Motor neuron (in vitro differentiated cells): ENCODE results near the gene KRTAP5-5. TPM values are rescaled to one million over a fixed set of nuclear protein-coding genes. Genes with fewer than 3 reads are reported as not detected.
"Not testable (repeated sequence)": the region's sequence is repeated elsewhere in the genome, so short reads cannot be mapped to it uniquely, and the experiment has no call there.

ENCODE experiments used
- ATAC-seq, 8 experiments: fragments of 200-7000 bp; cut with Tn5 transposase; replicated peaks in 6 of 8; 2 replicates each; pipeline ENCODE4 v1.8.0; 2021; ENCODE audit warnings: mild to moderate bottlenecking in 8 of 8, moderate library complexity in 8 of 8
- H3K27ac ChIP-seq, 2 donors: fragments of 250-450 bp; sonication (Bioruptor Pico); 2 replicates each; pipeline ENCODE4 v1.9.0; 2021; ENCODE audit warnings: antibody characterized with exemption in 2 of 2, mild to moderate bottlenecking in 2 of 2, moderate library complexity in 1 of 2
- H3K4me1 ChIP-seq, 2 donors: fragments of 250-450 bp; sonication (Bioruptor Pico); replicated peaks in 1 of 2; 2 replicates each; pipeline ENCODE4 v1.6.1; 2021; ENCODE audit warnings: antibody characterized with exemption in 2 of 2, mild to moderate bottlenecking in 2 of 2, moderate library complexity in 1 of 2
- H3K4me3 ChIP-seq, 5 donors: fragments of 250-450 bp; sonication (Bioruptor Pico); 2 replicates each; pipeline ENCODE4 v1.9.0; 2021; ENCODE audit warnings: antibody characterized with exemption in 5 of 5, mild to moderate bottlenecking in 5 of 5, moderate library complexity in 4 of 5
- WGBS, 10 experiments: fragments of 450-650 bp; shearing (Covaris generic); methylation state at CpG; one replicate each; pipeline ENCODE4 v1.0.0; 2022; 5-methylcytosine and 5-hydroxymethylcytosine counted together
- in situ Hi-C, 9 experiments: fragments of 400-800 bp; cut with MboI; loops; one replicate each; pipeline ENCODE4 v1.15.0; 2021; ENCODE audit warnings: low sequenced_read_pairs in 9 of 9, low pct_unique_long_range_greater_than_20kb in 2 of 9; ENCODE audit not compliant: unreplicated experiment in 9 of 9
- total RNA-seq, 8 experiments: library from RNA; unstranded; fragments of 300-600 nt; gene quantifications; 2 replicates each; pipeline versions ENCODE4 v1.2.3 to v1.2.4, GENCODE V29; 2022

KRTAP5-5 gene
- total RNA-seq: not detected

GRCh38 chr11:1629326-1630185 lies at the start of gene KRTAP5-5:
Gene KRTAP5-5 (plus strand): TSS chr11:1629775. CDS start chr11:1629841, 66 bp downstream.
- ATAC-seq: peak in 4 of 8 experiments; percentile 2 to 18 (median 8)
- in situ Hi-C loops: loop anchor here in 1 of 9 experiments (25.0 kb wide), 1 partner anchor 533 kb away; the partner anchor contains the start of genes INS and TH
- WGBS, 10 experiments: 48 to 72% (median 67%) methylated on average over 1 to 11 of the region's 26 CpGs; no CpG with 5 or more reads in 7 of the 10 experiments
- H3K27ac ChIP-seq: no peak within 1 kb of the TSS
- H3K4me1 ChIP-seq: peaks cover 0 to 6% of the 10 kb centered on the region in 2 donors
- no peak within 1 kb of the TSS for H3K4me3 ChIP-seq

GRCh38 chr11:1581976-1582375 lies 47.6 kb upstream of the KRTAP5-5 start:
- in situ Hi-C loops: no loop called here
- ATAC-seq: no peak

GRCh38 chr11:1582909-1583308 lies 46.7 kb upstream of the KRTAP5-5 start:
- H3K4me1 ChIP-seq, H3K27ac ChIP-seq, in situ Hi-C loops, H3K4me3 ChIP-seq, ATAC-seq: not testable (repeated sequence)
- WGBS, 10 experiments: 0 to 100% (median 82%) methylated on average over 1 to 2 of the region's 2 CpGs

More at GRCh38 chr11:1581976-1582375, 47.6 kb upstream of the KRTAP5-5 start:
- Histone ChIP-seq H3K4me1 (no peaks in the 10 kb centered on the region), H3K4me3 (no peak overlapping the region), H3K27ac (no peak overlapping the region)
- WGBS, 10 experiments: 0 to 92% (median 80%) methylated on average over 1 to 7 of the region's 9 CpGs; no CpG with 5 or more reads in 5 of the 10 experiments

GRCh38 chr11:1584661-1585370 lies 44.8 kb upstream of the KRTAP5-5 start, which contains the start of gene KRTAP5-1:
Gene KRTAP5-1 (minus strand): TSS chr11:1585283. CDS start chr11:1585249, 34 bp downstream.
- H3K4me1 ChIP-seq, ATAC-seq, H3K4me3 ChIP-seq, H3K27ac ChIP-seq, in situ Hi-C loops: not testable (repeated sequence)
- 60 to 90% (median 67%) methylated on average over 1 to 3 of the region's 9 CpGs; no CpG with 5 or more reads in 7 of the 10 experiments for WGBS, 10 experiments

GRCh38 chr11:1586699-1587098 lies 42.9 kb upstream of the KRTAP5-5 start:
- peak in 1 of 8 experiments; percentile 20 for ATAC-seq
- Histone ChIP-seq H3K4me1 (no peaks in the 10 kb centered on the region), H3K4me3 (no peak overlapping the region), H3K27ac (no peak overlapping the region)
- WGBS, 10 experiments: 7 to 75% (median 46%) methylated on average over 2 of the region's 2 CpGs; no CpG with 5 or more reads in 5 of the 10 experiments
- in situ Hi-C loops: no loop called here

GRCh38 chr11:1589191-1589963 lies 40.2 kb upstream of the KRTAP5-5 start:
- 0 to 70% (median 50%) methylated on average over 1 to 6 of the region's 10 CpGs; no CpG with 5 or more reads in 2 of the 10 experiments for WGBS, 10 experiments
- H3K27ac ChIP-seq, H3K4me3 ChIP-seq, H3K4me1 ChIP-seq, in situ Hi-C loops: not testable (repeated sequence)
- peak in 3 of 8 experiments; percentile 53 to 98 (median 97) for ATAC-seq

GRCh38 chr11:1589996-1590395 lies 39.6 kb upstream of the KRTAP5-5 start:
- no peaks in the 10 kb centered on the region for H3K4me1 ChIP-seq
- WGBS, 10 experiments: 50 to 100% (median 94%) methylated on average over 2 to 5 of the region's 6 CpGs; no CpG with 5 or more reads in 6 of the 10 experiments
- in situ Hi-C loops: no loop called here
- H3K27ac ChIP-seq: no peak overlapping the region
- no peak overlapping the region for H3K4me3 ChIP-seq
- ATAC-seq: no peak

- Histone ChIP-seq H3K4me1 (no peaks in the 10 kb centered on the region), H3K27ac (no peak overlapping the region), H3K4me3 (no peak overlapping the region)
- in situ Hi-C loops: no loop called here
- 0 to 83% (median 74%) methylated on average over 1 to 9 of the region's 9 CpGs; no CpG with 5 or more reads in 1 of the 10 experiments for WGBS, 10 experiments
- peak in 1 of 8 experiments; percentile 23 for ATAC-seq
These were observed 36.9 kb upstream of the KRTAP5-5 start for GRCh38 chr11:1592628-1593027.

GRCh38 chr11:1595994-1596575 lies 33.5 kb upstream of the KRTAP5-5 start:
- in situ Hi-C loops, H3K4me1 ChIP-seq, H3K4me3 ChIP-seq, H3K27ac ChIP-seq: not testable (repeated sequence)
- ATAC-seq: peak in 4 of 8 experiments; percentile 15 to 32 (median 23)
- WGBS, 10 experiments: 18 to 100% (median 51%) methylated on average over 1 to 7 of the region's 11 CpGs

- peak in 5 of 8 experiments; percentile 29 to 51 (median 35) for ATAC-seq
These were observed 32.9 kb upstream of the KRTAP5-5 start for GRCh38 chr11:1596576-1597121.

GRCh38 chr11:1597331-1597993 lies 32.1 kb upstream of the KRTAP5-5 start:
- no peak for ATAC-seq
- 82 to 100% (median 93%) methylated on average over 1 to 7 of the region's 10 CpGs; no CpG with 5 or more reads in 5 of the 10 experiments for WGBS, 10 experiments

More at GRCh38 chr11:1596576-1597121, 32.9 kb upstream of the KRTAP5-5 start:
- H3K4me3 ChIP-seq, H3K4me1 ChIP-seq, H3K27ac ChIP-seq, in situ Hi-C loops: not testable (repeated sequence)
- 20 to 80% (median 59%) methylated on average over 1 to 5 of the region's 19 CpGs; no CpG with 5 or more reads in 5 of the 10 experiments for WGBS, 10 experiments

More at GRCh38 chr11:1597331-1597993, 32.1 kb upstream of the KRTAP5-5 start:
- Histone ChIP-seq H3K4me3 (no peak overlapping the region), H3K27ac (no peak overlapping the region), H3K4me1 (peaks cover 0 to 4% of the 10 kb centered on the region in 2 donors)
- in situ Hi-C loops: no loop called here
